GM18499 (cell line): ENCODE results near the gene OR10A4.
"Not testable (repeated sequence)": the region's sequence is repeated elsewhere in the genome, so short reads cannot be mapped to it uniquely, and the experiment has no call there.

ENCODE experiments used
- ATAC-seq: cut with Tn5 transposase; IDR thresholded peaks from one replicate; pipeline ENCODE4 v1.9.1; 2021; ENCODE audit warnings: moderate number of reproducible peaks; ENCODE audit not compliant: insufficient read depth, unreplicated experiment

OR10A4 gene

DNA sequence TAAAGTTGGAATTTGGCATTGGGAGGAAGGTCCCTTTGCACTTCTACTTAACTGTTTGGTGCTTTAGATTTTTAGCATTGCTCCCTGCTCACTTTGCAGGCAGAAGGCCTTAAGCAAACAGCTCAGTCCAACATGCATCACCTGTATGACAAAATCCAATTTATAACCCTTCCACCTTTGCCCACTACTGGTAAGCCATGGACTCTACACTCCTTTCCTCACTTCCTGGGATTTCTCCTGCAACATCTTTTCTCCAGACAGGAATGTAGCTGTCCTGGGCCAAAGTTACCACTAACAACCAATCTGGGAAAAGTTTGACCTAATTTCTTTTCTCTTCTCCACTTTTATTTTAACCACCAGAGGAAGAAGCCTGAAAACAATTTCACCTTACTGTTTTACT lies 17.7 kb downstream of the OR10A4 start:
- ATAC-seq: no peak

DNA sequence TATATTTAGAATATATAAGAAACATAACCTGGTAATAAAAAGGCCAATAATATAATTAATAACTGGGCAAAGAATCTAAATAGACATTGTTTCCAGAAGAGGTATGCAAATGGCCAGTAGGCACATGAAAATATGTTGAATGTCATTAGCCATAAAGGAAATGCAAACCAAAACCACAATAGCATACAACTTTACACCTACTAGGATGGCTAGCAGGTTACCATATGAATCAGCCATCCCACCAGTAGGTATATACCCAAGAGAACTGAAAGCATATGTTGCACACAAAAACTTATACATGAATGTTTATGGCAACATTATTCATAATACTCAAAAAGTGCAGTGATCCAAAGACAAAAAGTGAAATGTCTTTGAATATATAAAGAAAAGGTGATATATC lies 18.6 kb downstream of the OR10A4 start:
- peak; percentile 88 for ATAC-seq

DNA sequence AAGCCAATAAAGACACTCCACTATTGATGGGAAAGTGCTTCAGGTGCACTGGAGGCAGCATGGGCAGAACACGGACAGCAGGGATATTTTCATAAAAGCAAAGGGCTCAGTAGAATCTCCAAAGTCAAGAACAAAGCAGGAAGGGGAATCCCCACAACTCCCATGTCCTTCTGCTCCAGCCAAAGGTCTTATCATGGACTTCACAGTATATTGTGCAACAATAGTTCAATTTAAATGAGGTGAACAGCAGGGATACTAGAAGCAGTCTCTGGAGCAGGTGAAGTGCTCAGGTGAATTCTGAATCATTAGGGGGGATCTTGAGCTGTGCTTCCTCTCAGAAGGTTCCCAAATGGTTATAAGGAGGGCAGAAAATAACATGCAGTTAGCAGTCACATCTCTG lies 22.5 kb downstream of the OR10A4 start:
- ATAC-seq: no peak

DNA sequence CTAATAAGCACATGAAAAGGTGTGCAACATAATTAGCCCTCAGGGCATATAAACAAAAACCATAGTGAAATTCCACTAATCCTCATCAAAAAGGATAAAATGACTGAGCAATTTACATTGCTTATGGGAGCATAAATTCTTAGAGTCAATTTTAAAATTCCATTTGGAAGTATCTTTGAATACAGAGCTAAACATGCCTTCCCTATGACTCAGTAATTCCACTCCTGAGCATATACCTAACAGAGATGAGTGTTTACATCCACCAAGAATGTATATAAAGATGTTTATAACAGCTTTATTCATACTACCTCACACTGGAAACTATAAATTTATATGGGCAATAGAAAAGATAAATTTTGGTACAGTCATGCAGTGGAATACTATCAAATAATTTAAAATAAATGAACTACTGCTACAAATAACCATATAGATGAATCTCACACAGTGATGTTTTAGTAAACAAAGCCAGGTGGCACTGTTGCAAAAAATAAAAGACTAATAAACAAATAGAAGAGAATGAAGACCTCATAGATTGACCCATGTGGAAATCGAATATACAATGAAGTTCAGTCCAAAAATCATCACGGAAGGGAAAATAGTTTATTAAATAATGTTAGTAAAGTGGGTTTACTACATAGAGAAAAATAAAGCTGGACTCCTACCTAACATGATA lies 24.0 kb downstream of the OR10A4 start:
- no peak for ATAC-seq

DNA sequence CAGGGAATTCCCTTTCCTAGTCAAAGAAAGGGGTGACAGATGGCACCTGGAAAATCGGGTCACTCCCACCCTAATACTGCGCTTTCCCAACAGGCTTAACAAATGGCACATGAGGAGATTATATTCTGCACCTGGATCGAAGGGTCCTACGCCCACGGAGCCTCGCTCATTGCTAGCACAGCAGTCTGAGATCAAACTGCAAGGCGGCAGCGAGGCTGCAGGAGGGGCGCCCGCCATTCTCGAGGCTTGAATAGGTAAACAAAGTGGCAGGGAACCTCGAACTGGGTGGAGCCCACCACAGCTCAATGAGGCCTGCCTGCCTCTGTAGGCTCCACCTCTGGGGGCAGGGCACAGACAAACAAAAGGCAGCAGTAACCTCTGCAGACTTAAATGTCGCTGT lies 28.4 kb downstream of the OR10A4 start:
- ATAC-seq: not testable (repeated sequence)

DNA sequence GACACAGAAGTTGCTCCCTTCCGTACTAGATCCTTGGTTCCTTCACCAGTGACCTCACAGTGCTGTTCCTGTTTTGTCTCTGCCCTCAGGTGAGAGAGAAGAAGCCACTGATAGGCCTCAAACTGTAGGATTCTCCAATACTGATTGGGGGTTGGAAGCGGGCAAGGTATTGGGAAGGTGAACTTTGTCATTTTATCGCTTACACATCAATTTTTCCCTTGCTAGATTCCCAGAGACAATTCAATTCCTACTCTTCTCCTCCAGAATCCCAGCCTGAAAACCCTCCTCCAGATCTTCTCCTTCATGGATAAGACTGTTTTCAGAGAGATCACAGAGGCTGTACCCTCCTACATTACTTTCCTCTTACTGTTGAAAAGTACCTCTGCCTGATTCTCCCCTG lies 35.0 kb downstream of the OR10A4 start:
- no peak for ATAC-seq

DNA sequence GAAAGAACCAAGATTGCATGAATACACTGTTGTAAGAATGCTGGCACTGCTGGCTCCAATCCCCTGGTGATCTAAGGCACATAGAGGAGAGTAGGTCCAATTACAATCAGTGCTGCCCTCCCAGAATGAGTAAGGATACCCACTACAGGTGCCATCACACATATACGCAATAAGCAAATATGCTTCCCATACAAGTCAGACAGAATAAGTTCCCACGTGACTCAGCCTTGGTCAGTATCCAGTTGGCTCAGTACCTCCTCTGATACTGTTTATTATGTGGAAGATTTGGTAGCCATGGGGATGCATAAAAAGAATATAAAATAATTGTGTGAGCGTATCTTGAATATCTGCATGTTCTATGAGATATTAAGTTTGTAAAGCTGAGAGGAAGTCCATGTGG lies 35.5 kb downstream of the OR10A4 start:
- no peak for ATAC-seq

DNA sequence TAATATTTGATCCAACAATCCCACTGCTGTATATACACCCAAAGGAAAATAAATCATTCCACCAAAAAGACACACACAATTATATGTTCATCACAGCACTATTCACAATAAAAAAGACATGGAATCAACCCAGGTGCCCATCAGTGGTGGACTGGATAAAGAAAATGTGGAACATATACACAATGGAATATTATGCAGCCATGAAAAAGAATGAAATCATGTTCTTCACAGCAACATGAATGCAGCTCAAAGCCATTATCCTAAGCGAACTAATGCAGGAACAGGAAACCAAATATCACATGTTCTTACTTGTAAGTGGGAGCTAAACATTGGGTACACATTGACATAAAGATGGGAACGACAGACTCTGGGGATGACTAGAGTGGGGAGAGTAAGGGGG lies 43.3 kb downstream of the OR10A4 start:
- no peak for ATAC-seq

DNA sequence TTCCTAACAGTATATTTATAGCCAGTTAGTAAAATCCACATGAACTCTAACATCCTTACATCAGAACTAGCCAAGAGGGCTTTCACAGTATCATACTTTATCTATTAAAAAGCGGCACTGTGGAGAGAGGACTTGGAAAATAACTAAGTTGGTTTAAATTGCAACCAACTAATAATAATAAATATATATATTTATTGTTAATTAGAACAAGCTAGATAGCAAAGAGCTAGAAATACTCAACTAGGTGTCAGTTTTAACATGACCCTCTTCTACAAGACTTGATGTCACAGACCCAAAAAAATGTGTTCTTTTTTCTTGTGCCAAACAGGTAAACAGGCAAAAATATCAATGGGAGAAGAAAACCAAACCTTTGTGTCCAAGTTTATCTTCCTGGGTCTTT lies 44.3 kb downstream of the OR10A4 start, which contains the start of gene OR2D3:
TSS of gene OR2D3 (plus strand) at position 301 of the 400 bp plus-strand sequence. CDS start at position 301, 0 bp downstream.
- no peak for ATAC-seq

DNA sequence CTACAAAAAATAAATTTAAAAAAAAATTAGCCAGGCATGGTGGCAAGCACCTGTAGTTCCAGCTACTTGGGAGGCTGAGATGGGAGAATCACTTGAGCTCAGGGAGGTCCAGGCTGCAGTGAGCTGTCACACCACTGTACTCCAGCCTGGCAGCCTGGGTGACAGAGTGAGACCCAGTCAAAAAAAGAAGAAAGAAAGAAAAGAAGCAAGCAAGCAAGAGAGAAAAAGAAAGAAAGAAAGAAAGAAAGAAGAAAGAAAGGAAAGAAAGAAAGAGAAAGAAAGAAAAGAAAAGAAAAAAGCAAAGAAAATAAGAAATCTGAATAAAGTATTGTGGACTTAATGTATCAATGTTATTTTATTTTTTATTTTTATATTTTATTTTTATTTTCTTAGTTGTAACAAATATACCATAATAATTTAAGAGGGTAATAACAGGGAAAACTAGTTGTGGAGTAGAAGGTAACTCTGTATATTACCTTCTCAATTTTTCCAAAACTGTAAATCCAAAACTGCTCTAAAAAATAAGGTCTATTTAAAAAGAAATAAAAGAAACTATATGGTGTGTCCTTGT lies 48.7 kb downstream of the OR10A4 start:
- no peak for ATAC-seq

DNA sequence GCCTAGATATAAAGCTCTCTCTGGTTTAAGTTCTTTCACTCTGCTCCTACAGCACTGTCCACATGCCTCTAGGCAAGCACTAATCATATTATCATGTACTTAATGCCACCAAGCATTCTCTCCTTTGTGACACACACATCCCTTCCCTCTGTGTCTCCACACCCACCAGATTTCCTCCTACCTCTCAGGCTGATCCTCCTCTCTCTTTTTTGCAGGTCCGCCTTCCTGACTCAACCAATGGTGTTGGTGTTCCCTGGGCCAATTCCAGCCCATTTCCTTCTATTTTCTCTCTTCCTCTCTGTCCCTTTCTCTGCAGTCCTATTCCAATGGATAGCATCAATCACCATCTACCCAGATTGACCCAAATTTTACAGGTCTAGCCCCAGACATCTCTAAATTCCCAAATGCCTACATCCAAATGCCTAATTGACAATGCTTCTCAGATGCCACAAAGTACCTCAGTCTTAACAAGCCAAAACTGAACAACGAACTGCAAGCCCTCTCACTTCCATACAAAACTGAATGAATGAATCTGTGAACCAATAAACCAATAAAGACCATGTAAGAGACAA lies 49.3 kb downstream of the OR10A4 start:
- no peak for ATAC-seq

DNA sequence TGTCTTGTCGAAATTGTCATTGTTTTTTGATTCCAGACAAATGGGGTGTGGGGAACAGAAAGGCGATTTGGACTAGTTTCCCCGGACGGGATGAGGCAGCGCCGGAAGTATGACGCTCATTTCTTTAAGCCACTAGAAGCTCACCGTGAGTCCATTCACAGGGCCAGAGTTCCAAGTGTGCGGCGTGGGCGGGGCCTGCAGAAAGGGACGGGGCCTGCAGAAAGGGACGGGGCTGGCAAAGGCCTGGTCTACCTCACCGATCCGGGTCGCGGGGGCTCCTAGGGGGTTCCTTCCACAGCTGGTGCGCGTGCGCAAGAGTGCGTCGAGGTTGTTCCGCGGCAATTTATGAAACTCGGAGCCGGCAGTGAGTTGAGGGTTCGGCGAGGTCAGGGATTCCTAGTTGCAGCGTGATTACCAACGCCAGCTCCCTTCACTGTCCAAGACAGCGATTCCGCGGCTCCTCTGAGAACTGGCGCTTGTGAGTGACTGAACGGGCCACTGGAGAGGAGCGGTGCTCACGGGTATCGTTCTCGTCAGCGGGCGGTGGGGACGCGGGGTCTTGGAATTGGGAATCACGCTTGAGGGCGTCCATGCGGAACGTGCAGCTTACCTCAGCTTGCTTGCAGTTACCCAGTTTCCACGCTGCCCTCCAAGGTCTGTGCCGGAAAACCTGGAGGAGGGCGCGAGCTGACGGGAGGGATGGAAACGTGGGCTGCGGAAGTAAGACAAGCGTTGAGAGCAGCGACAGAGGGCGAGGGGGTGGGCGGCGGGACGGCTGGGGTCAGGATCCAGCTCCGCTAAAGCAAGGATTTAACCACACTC lies 50.0 kb downstream of the OR10A4 start, which contains the start of gene ZNF215:
TSS of gene ZNF215 (plus strand) at position 219 of the 822 bp plus-strand sequence. CDS start 5,847 bp downstream, outside the sequence.
- ATAC-seq: peak; percentile 36

DNA sequence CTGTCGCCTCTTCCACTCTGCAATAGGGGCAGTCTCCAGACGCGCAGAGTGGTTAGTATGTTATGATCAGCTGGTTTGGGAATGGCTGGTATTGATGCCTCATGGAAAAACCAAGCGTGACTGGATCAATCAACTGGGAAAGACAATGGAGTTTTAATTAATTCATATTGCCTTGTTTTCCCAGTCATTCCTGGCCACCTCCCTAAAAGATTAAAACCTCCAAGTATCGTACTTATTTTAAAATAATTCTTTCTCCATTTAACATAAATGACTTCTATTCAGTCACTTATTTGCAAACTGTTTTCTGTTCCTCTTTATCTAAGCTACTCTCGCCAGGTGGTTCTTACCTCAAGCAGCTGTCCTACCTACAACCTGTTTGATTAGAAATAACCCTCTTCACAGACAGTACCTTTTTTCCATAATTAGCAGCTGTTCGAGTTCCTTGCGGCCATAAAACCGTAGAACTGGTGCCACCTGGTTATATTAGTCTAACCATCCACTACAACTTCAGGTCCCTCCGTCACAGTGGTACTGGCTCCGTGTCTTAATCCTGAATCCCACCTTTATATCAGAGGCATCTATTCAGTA lies 50.7 kb downstream of the OR10A4 start:
- ATAC-seq: no peak
